Activated naive CD8-positive, alpha-beta T cell (primary cell): ENCODE results near the gene PPFIA2.

Experiments used
- H3K27ac Mint-ChIP-seq: one replicate; pipeline ENCODE4 v1.8.0; 2021; ENCODE audit warnings: mixed read lengths
- H3K27me3 Mint-ChIP-seq: one replicate; pipeline ENCODE4 v1.8.0; 2021; ENCODE audit warnings: mixed read lengths
- H3K36me3 Mint-ChIP-seq: one replicate; pipeline ENCODE4 v1.8.0; 2021; ENCODE audit warnings: mixed read lengths
- H3K4me1 Mint-ChIP-seq: one replicate; pipeline ENCODE4 v1.8.0; 2021; ENCODE audit warnings: low read depth, mixed read lengths
- H3K4me3 Mint-ChIP-seq: one replicate; pipeline ENCODE4 v1.8.0; 2021; ENCODE audit warnings: mild to moderate bottlenecking, mixed read lengths
- H3K9me3 Mint-ChIP-seq: one replicate; pipeline ENCODE4 v1.8.0; 2021; ENCODE audit warnings: low read depth, mixed read lengths

PPFIA2 gene

GRCh38 chr12:81468206-81468605 is 290.9 kb downstream of the PPFIA2 start:
- Mint-ChIP-seq H3K27ac (no peak overlapping the region), H3K9me3 (no peaks in the 10 kb centered on the region), H3K4me3 (no peak overlapping the region), H3K4me1 (no peaks in the 10 kb centered on the region), H3K27me3 (no peaks in the 10 kb centered on the region), H3K36me3 (no peaks in the 10 kb centered on the region)

- no peak overlapping the region for H3K27ac Mint-ChIP-seq
- H3K9me3 Mint-ChIP-seq: peaks cover 8% of the 10 kb centered on the region
- no peaks in the 10 kb centered on the region for H3K36me3 Mint-ChIP-seq
- no peak overlapping the region for H3K4me3 Mint-ChIP-seq
- H3K4me1 Mint-ChIP-seq: no peaks in the 10 kb centered on the region
- H3K27me3 Mint-ChIP-seq: no peaks in the 10 kb centered on the region
Observed at GRCh38 chr12:81465876-81466275, 293.3 kb downstream of the PPFIA2 start.

- no peaks in the 10 kb centered on the region for H3K27me3 Mint-ChIP-seq
- no peak overlapping the region for H3K27ac Mint-ChIP-seq
- no peaks in the 10 kb centered on the region for H3K4me1 Mint-ChIP-seq
- no peaks in the 10 kb centered on the region for H3K36me3 Mint-ChIP-seq
- no peak overlapping the region for H3K4me3 Mint-ChIP-seq
- H3K9me3 Mint-ChIP-seq: peaks cover 8% of the 10 kb centered on the region
Observed at GRCh38 chr12:81465191-81465590, 294.0 kb downstream of the PPFIA2 start.

- Mint-ChIP-seq H3K36me3 (no peaks in the 10 kb centered on the region), H3K9me3 (peaks cover 8% of the 10 kb centered on the region), H3K4me1 (no peaks in the 10 kb centered on the region), H3K4me3 (no peak overlapping the region), H3K27me3 (no peaks in the 10 kb centered on the region), H3K27ac (no peak overlapping the region)
Observed at GRCh38 chr12:81461163-81461562, 298.0 kb downstream of the PPFIA2 start.

- H3K4me3 Mint-ChIP-seq: no peak overlapping the region
- no peaks in the 10 kb centered on the region for H3K27me3 Mint-ChIP-seq
- no peaks in the 10 kb centered on the region for H3K4me1 Mint-ChIP-seq
- H3K27ac Mint-ChIP-seq: no peak overlapping the region
- H3K9me3 Mint-ChIP-seq: no peaks in the 10 kb centered on the region
- no peaks in the 10 kb centered on the region for H3K36me3 Mint-ChIP-seq
Observed at GRCh38 chr12:81450920-81451739, 308.0 kb downstream of the PPFIA2 start.

- no peaks in the 10 kb centered on the region for H3K27me3 Mint-ChIP-seq
- H3K36me3 Mint-ChIP-seq: no peaks in the 10 kb centered on the region
- H3K4me3 Mint-ChIP-seq: no peak overlapping the region
- H3K9me3 Mint-ChIP-seq: no peaks in the 10 kb centered on the region
- H3K27ac Mint-ChIP-seq: no peak overlapping the region
- no peaks in the 10 kb centered on the region for H3K4me1 Mint-ChIP-seq
Observed at GRCh38 chr12:81441629-81442028, 317.5 kb downstream of the PPFIA2 start.

- Mint-ChIP-seq H3K4me3 (no peak overlapping the region), H3K9me3 (no peaks in the 10 kb centered on the region), H3K4me1 (no peaks in the 10 kb centered on the region), H3K36me3 (no peaks in the 10 kb centered on the region), H3K27me3 (no peaks in the 10 kb centered on the region), H3K27ac (no peak overlapping the region)
Observed at GRCh38 chr12:81440001-81440400, 319.1 kb downstream of the PPFIA2 start.

- H3K27ac Mint-ChIP-seq: no peak overlapping the region
Observed at GRCh38 chr12:81439344-81439743, 319.8 kb downstream of the PPFIA2 start.

GRCh38 chr12:81417056-81417455 is 342.1 kb downstream of the PPFIA2 start:
- Mint-ChIP-seq H3K4me1 (no peaks in the 10 kb centered on the region), H3K9me3 (peaks cover 14% of the 10 kb centered on the region), H3K4me3 (no peak overlapping the region), H3K27me3 (no peaks in the 10 kb centered on the region), H3K27ac (no peak overlapping the region), H3K36me3 (no peaks in the 10 kb centered on the region)

More at GRCh38 chr12:81439344-81439743, 319.8 kb downstream of the PPFIA2 start:
- Mint-ChIP-seq H3K4me3 (no peak overlapping the region), H3K27me3 (no peaks in the 10 kb centered on the region), H3K36me3 (no peaks in the 10 kb centered on the region), H3K4me1 (no peaks in the 10 kb centered on the region), H3K9me3 (no peaks in the 10 kb centered on the region)

- Mint-ChIP-seq H3K27ac (no peak overlapping the region), H3K27me3 (no peaks in the 10 kb centered on the region)
Observed at GRCh38 chr12:81416571-81416970, 342.6 kb downstream of the PPFIA2 start.

GRCh38 chr12:81414441-81414840 is 344.7 kb downstream of the PPFIA2 start:
- no peaks in the 10 kb centered on the region for H3K27me3 Mint-ChIP-seq
- H3K4me1 Mint-ChIP-seq: no peaks in the 10 kb centered on the region
- no peak overlapping the region for H3K27ac Mint-ChIP-seq
- H3K4me3 Mint-ChIP-seq: no peak overlapping the region
- H3K9me3 Mint-ChIP-seq: no peaks in the 10 kb centered on the region
- no peaks in the 10 kb centered on the region for H3K36me3 Mint-ChIP-seq

More at GRCh38 chr12:81416571-81416970, 342.6 kb downstream of the PPFIA2 start:
- H3K9me3 Mint-ChIP-seq: peaks cover 14% of the 10 kb centered on the region
- no peak overlapping the region for H3K4me3 Mint-ChIP-seq
- H3K36me3 Mint-ChIP-seq: no peaks in the 10 kb centered on the region
- H3K4me1 Mint-ChIP-seq: no peaks in the 10 kb centered on the region

GRCh38 chr12:81412940-81413339 is 346.2 kb downstream of the PPFIA2 start:
- Mint-ChIP-seq H3K4me1 (no peaks in the 10 kb centered on the region), H3K27ac (no peak overlapping the region), H3K9me3 (no peaks in the 10 kb centered on the region), H3K4me3 (no peak overlapping the region), H3K36me3 (no peaks in the 10 kb centered on the region), H3K27me3 (no peaks in the 10 kb centered on the region)

- H3K9me3 Mint-ChIP-seq: peaks cover 4% of the 10 kb centered on the region
- H3K27me3 Mint-ChIP-seq: no peaks in the 10 kb centered on the region
- H3K36me3 Mint-ChIP-seq: no peaks in the 10 kb centered on the region
- no peak overlapping the region for H3K4me3 Mint-ChIP-seq
- no peak overlapping the region for H3K27ac Mint-ChIP-seq
- no peaks in the 10 kb centered on the region for H3K4me1 Mint-ChIP-seq
Observed at GRCh38 chr12:81403348-81403747, 355.8 kb downstream of the PPFIA2 start.

- no peaks in the 10 kb centered on the region for H3K4me1 Mint-ChIP-seq
- H3K27me3 Mint-ChIP-seq: no peaks in the 10 kb centered on the region
- no peak overlapping the region for H3K27ac Mint-ChIP-seq
- peaks cover 6% of the 10 kb centered on the region for H3K9me3 Mint-ChIP-seq
- no peaks in the 10 kb centered on the region for H3K36me3 Mint-ChIP-seq
- H3K4me3 Mint-ChIP-seq: no peak overlapping the region
Observed at GRCh38 chr12:81401241-81401640, 357.9 kb downstream of the PPFIA2 start.

- no peak overlapping the region for H3K27ac Mint-ChIP-seq
- H3K4me3 Mint-ChIP-seq: no peak overlapping the region
- H3K4me1 Mint-ChIP-seq: no peaks in the 10 kb centered on the region
- no peaks in the 10 kb centered on the region for H3K27me3 Mint-ChIP-seq
- no peaks in the 10 kb centered on the region for H3K36me3 Mint-ChIP-seq
- peaks cover 8% of the 10 kb centered on the region for H3K9me3 Mint-ChIP-seq
Observed at GRCh38 chr12:81400024-81400423, 359.1 kb downstream of the PPFIA2 start.

- Mint-ChIP-seq H3K27me3 (no peaks in the 10 kb centered on the region), H3K9me3 (peaks cover 8% of the 10 kb centered on the region), H3K27ac (no peak overlapping the region), H3K4me3 (no peak overlapping the region), H3K36me3 (no peaks in the 10 kb centered on the region), H3K4me1 (no peaks in the 10 kb centered on the region)
Observed at GRCh38 chr12:81395431-81395830, 363.7 kb downstream of the PPFIA2 start.
